Measurements from ENCODE around the gene CATSPER3. TPM values are rescaled to one million over a fixed set of nuclear protein-coding genes. Genes with fewer than 3 reads are reported as not detected.

The CATSPER3 gene
- total RNA-seq, 1 experiment from 2014 or later = 1.7 TPM

DNA sequence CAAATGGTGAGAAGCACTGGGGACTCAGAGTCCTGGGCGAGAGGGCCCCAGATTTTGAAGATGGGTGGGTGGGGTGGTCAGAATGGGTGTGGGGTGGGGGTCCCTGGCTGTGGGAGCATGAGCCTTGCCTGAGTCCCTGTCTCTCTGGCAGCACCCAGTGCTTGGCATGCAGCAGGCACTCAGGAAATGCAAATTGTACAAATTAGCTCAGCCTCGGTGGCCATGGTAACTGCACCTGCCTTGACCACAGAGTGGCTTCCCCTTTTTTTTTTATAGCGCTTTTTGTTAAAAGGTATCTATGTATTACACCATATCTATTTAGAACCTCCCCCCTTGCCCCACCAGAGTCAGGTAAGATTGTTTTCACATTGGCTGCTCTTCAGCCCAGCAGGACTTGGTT lies 85.6 kb downstream of the CATSPER3 start:
- intact Hi-C loops (cut with micrococcal nuclease) = no loop called here
- Histone ChIP-seq H3K4me1 (ENCODE audit: control insufficient read depth in 1 of 2, insufficient read depth in 2 of 2, low read length in 2 of 2) (no peaks in the 10 kb centered on the region), H3K27me3 (ENCODE audit: insufficient read depth, low read length) (no peaks in the 10 kb centered on the region), H3K4me3 (replicated peaks in 1 of 2; ENCODE audit: low read depth in 1 of 2, low read length in 2 of 2) (no peak overlapping the region), H3K9me2 (ENCODE audit: insufficient read depth) (no peaks in the 10 kb centered on the region), H3K4me2 (ENCODE audit: low read length) (no peak overlapping the region), H3K36me3 (ENCODE audit: control insufficient read depth in 1 of 2, insufficient read depth in 2 of 2, low read length in 2 of 2) (no peaks in the 10 kb centered on the region), H3K27ac (ENCODE audit: low read depth, low read length) (no peak overlapping the region), H3K79me2 (ENCODE audit: insufficient read depth, low read length) (no peaks in the 10 kb centered on the region), H3K9me3 (ENCODE audit: control insufficient read depth in 1 of 2, insufficient read depth in 1 of 2, low read depth in 1 of 2, low read length in 2 of 2) (no peaks in the 10 kb centered on the region), H4K20me1 (ENCODE audit: insufficient read depth) (no peaks in the 10 kb centered on the region), H2AFZ (ENCODE audit: low read depth, low read length, poor library complexity, severe bottlenecking) (no peak overlapping the region), H3K9ac (ENCODE audit: low read length) (no peak overlapping the region)
- TF ChIP-seq ZNF274 (IDR thresholded peaks at IDR 0.05; ENCODE audit: low read depth, low read length) = no peak
- no peak for TF ChIP-seq JUND (IDR thresholded peaks at IDR 0.05)
- no peak for TF ChIP-seq MAX (IDR thresholded peaks at IDR 0.05)
- no peak for TF ChIP-seq POLR2AphosphoS5 (IDR thresholded peaks at IDR 0.05; ENCODE audit: low read depth, low read length)
- RAD21 ChIA-PET (ENCODE audit: low non-redundant PET in 1 of 2, low total read pairs in 2 of 2, uncharacterized antibody in 2 of 2, unreplicated experiment in 2 of 2) = no interaction called here
- CTCF ChIA-PET = no interaction called here
- no TSS peak for BruUV-seq (replicated peaks)
- no peak for DNase-seq (ENCODE audit: low read depth, low spot score)
- POLR2A ChIA-PET = interaction anchor here (0.6 kb wide), 1 partner anchor 11 kb away, joined by 6 read pairs; no protein-coding TSS in a partner anchor
- ATAC-seq = no peak

- H3K9me2 ChIP-seq (ENCODE audit: insufficient read depth) = no peaks in the 10 kb centered on the region
- POLR2A ChIA-PET = no interaction called here
- TF ChIP-seq ELF1 (IDR thresholded peaks at IDR 0.05; ENCODE audit: borderline replicate concordance, low read depth) (no peak), CBX3 (IDR thresholded peaks at IDR 0.05; ENCODE audit: low read depth) (no peak), EGR1 (IDR thresholded peaks at IDR 0.05; ENCODE audit: low read depth) (no peak), ZNF274 (IDR thresholded peaks at IDR 0.05; ENCODE audit: low read depth, low read length) (no peak), POLR2AphosphoS5 (IDR thresholded peaks at IDR 0.05; ENCODE audit: low read depth, low read length) (no peak), EZH2phosphoT487 (IDR thresholded peaks at IDR 0.05; ENCODE audit: borderline replicate concordance) (no peak), EZH2 (IDR thresholded peaks at IDR 0.05) (no peak), POLR2A (IDR thresholded peaks at IDR 0.05; ENCODE audit: borderline replicate concordance, extremely low read depth, insufficient read depth, insufficient read length) (no peak), JUND (IDR thresholded peaks at IDR 0.05) (no peak), ZFX (IDR thresholded peaks at IDR 0.05) (no peak), FOSL1 (IDR thresholded peaks at IDR 0.05; ENCODE audit: low read depth) (no peak), CEBPB (IDR thresholded peaks at IDR 0.05; ENCODE audit: low read depth) (no peak), MAX (IDR thresholded peaks at IDR 0.05) (no peak)
- TF ChIP-seq, protein P1, sequence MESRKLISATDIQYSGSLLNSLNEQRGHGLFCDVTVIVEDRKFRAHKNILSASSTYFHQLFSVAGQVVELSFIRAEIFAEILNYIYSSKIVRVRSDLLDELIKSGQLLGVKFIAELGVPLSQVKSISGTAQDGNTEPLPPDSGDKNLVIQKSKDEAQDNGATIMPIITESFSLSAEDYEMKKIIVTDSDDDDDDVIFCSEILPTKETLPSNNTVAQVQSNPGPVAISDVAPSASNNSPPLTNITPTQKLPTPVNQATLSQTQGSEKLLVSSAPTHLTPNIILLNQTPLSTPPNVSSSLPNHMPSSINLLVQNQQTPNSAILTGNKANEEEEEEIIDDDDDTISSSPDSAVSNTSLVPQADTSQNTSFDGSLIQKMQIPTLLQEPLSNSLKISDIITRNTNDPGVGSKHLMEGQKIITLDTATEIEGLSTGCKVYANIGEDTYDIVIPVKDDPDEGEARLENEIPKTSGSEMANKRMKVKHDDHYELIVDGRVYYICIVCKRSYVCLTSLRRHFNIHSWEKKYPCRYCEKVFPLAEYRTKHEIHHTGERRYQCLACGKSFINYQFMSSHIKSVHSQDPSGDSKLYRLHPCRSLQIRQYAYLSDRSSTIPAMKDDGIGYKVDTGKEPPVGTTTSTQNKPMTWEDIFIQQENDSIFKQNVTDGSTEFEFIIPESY (IDR thresholded peaks at IDR 0.05; ENCODE audit: extremely low read depth, insufficient replicate concordance, low read length) = no peak
- TF ChIP-seq, protein P2, sequence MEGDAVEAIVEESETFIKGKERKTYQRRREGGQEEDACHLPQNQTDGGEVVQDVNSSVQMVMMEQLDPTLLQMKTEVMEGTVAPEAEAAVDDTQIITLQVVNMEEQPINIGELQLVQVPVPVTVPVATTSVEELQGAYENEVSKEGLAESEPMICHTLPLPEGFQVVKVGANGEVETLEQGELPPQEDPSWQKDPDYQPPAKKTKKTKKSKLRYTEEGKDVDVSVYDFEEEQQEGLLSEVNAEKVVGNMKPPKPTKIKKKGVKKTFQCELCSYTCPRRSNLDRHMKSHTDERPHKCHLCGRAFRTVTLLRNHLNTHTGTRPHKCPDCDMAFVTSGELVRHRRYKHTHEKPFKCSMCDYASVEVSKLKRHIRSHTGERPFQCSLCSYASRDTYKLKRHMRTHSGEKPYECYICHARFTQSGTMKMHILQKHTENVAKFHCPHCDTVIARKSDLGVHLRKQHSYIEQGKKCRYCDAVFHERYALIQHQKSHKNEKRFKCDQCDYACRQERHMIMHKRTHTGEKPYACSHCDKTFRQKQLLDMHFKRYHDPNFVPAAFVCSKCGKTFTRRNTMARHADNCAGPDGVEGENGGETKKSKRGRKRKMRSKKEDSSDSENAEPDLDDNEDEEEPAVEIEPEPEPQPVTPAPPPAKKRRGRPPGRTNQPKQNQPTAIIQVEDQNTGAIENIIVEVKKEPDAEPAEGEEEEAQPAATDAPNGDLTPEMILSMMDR (IDR thresholded peaks at IDR 0.05 in 2 of 3, conservative IDR thresholded peaks at IDR 0.05 in 1 of 3; ENCODE audit: borderline replicate concordance in 1 of 3, insufficient read depth in 1 of 3, low read depth in 2 of 3, low read length in 2 of 3) = no peak
Observed at GRCh38 chr5:135053989-135054388, 86.3 kb downstream of the CATSPER3 start.

More at GRCh38 chr5:135053989-135054388, 86.3 kb downstream of the CATSPER3 start:
- no peak for ATAC-seq
- intact Hi-C loops (cut with micrococcal nuclease) = no loop called here
- Histone ChIP-seq H3K9ac (ENCODE audit: low read length) (no peak overlapping the region), H3K4me2 (ENCODE audit: low read length) (no peak overlapping the region), H3K79me2 (ENCODE audit: insufficient read depth, low read length) (no peaks in the 10 kb centered on the region), H3K9me3 (ENCODE audit: control insufficient read depth in 1 of 2, insufficient read depth in 1 of 2, low read depth in 1 of 2, low read length in 2 of 2) (no peaks in the 10 kb centered on the region), H4K20me1 (ENCODE audit: insufficient read depth) (no peaks in the 10 kb centered on the region), H3K36me3 (ENCODE audit: control insufficient read depth in 1 of 2, insufficient read depth in 2 of 2, low read length in 2 of 2) (no peaks in the 10 kb centered on the region), H3K4me3 (replicated peaks in 1 of 2; ENCODE audit: low read depth in 1 of 2, low read length in 2 of 2) (no peak overlapping the region), H3K27ac (ENCODE audit: low read depth, low read length) (no peak overlapping the region), H2AFZ (ENCODE audit: low read depth, low read length, poor library complexity, severe bottlenecking) (no peak overlapping the region), H3K27me3 (ENCODE audit: insufficient read depth, low read length) (no peaks in the 10 kb centered on the region), H3K4me1 (ENCODE audit: control insufficient read depth in 1 of 2, insufficient read depth in 2 of 2, low read length in 2 of 2) (no peaks in the 10 kb centered on the region)
- ChIA-PET RAD21 (ENCODE audit: low non-redundant PET in 1 of 2, low total read pairs in 2 of 2, uncharacterized antibody in 2 of 2, unreplicated experiment in 2 of 2) (no interaction called here), CTCF (no interaction called here)
- no peak for DNase-seq (ENCODE audit: low read depth, low spot score)
- no TSS peak for BruUV-seq (replicated peaks)

Measured in HCT116 (cell line).